Activated CD4-positive, alpha-beta T cell treated with anti-CD3 and anti-CD28 coated beads, Interleukin-2, Interleukin-4, amounts not matched to agents 100 ng/mL and 50 ng/mL, durations not matched to agents 16 hours and 8 hours (primary cell): ENCODE data around the gene CAD.
A peak's percentile ranks its signal among the peaks of the same experiment; 100 is the strongest.

Source experiments
- DNase-seq: peaks from one replicate; pipeline ENCODE4 v3.0.0-alpha.2; 2020; ENCODE audit warnings: low spot score

Gene CAD

GRCh38 chr2:27225526-27225925 lies 8.4 kb downstream of the CAD start:
- no peak for DNase-seq

DNA sequence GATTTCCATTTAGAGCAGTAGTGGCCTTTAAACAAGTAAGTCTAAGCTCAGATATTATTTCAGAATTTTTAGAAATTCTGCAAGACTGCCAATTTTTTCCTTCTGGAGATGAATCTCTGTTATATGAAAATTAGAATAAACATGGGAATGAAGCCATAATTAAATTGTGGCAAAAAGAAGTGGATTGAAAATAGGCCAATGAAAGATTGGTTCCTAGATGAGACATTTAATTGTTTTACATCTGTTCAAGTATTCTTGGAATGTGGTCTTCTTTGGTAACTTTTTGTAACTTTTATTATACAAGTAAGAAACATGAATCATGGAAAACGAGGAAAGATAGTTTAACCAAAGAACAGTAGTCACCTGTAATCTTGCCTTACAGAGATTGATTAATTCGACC lies 10.3 kb downstream of the CAD start:
- no peak for DNase-seq

- no peak for DNase-seq
Observed at GRCh38 chr2:27231921-27232320, 14.8 kb downstream of the CAD start.

- DNase-seq: no peak
Observed at GRCh38 chr2:27233341-27233740, 16.2 kb downstream of the CAD start.

GRCh38 chr2:27236136-27236535 lies 19.0 kb downstream of the CAD start:
- no peak for DNase-seq

- DNase-seq: no peak
Observed at GRCh38 chr2:27236626-27237025, 19.5 kb downstream of the CAD start.

DNA sequence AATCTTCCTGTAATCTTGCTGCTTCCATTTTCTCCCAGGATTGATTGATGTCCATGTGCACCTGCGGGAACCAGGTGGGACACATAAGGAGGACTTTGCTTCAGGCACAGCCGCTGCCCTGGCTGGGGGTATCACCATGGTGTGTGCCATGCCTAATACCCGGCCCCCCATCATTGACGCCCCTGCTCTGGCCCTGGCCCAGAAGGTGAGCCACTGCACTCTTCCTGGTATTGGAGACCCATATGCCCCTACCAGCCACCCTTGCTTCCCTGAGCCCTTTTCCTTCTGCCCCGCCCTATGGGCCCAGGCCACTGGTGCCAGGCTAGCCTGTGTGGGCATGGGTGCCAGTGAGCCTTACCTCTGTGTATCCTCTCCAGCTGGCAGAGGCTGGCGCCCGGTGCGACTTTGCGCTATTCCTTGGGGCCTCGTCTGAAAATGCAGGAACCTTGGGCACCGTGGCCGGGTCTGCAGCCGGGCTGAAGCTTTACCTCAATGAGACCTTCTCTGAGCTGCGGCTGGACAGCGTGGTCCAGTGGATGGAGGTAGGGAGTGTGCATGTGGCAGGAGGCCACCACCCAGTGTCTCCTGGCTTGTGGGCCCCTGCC lies 20.3 kb downstream of the CAD start:
- DNase-seq: no peak

- no peak for DNase-seq
Observed at GRCh38 chr2:27238976-27239375, 21.8 kb downstream of the CAD start.

DNA sequence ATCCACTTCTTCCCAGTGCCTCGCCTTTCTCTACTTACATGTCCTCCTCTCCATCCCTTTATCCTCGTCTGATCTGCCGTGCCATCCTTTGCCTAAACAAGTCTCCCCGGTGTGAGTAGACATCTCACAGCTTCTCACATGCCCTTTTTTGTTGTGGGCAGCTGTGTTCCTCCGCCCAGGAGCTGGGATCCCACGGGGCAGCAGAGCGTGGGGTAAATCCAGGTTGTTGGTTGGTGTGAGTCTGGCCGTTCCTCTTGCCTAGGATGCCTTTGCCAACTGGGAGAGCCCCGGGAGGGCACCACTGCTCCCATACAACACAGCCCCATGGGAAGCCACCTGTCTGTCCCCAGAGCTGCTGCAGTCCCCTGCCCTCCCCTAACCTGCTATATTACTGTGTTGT lies 23.2 kb downstream of the CAD start:
- no peak for DNase-seq

DNA sequence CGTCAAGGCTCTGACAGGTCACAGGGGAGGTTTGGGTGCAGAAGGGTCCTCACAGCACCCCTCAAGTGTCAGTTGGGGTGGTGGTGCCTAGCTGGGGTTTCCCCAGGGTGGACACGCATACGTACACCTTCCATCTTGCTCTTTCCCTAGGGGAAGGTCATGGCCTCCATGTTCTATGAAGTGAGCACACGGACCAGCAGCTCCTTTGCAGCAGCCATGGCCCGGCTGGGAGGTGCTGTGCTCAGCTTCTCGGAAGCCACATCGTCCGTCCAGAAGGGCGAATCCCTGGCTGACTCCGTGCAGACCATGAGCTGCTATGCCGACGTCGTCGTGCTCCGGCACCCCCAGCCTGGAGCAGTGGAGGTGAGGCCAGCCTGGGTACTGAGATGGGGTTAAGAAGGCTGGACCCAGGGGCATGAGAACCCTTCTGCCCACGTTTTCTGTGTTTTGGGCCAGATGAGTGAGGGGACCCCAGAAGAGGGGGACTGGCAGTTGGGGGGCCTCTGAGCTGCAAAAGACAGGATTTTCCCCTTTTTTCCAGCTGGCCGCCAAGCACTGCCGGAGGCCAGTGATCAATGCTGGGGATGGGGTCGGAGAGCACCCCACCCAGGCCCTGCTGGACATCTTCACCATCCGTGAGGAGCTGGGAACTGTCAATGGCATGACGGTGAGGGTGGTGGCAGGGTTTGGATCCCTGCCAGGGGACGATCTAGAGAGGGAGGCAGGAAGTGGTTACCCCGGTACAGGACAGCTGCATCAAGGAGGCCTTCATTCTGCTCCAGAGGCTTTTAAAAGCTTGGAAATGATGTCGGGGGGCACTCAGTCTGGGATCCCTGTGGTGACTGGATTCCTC lies 24.8 kb downstream of the CAD start:
- DNase-seq: no peak

GRCh38 chr2:27242614-27242951 lies 25.4 kb downstream of the CAD start:
- DNase-seq: no peak

DNA sequence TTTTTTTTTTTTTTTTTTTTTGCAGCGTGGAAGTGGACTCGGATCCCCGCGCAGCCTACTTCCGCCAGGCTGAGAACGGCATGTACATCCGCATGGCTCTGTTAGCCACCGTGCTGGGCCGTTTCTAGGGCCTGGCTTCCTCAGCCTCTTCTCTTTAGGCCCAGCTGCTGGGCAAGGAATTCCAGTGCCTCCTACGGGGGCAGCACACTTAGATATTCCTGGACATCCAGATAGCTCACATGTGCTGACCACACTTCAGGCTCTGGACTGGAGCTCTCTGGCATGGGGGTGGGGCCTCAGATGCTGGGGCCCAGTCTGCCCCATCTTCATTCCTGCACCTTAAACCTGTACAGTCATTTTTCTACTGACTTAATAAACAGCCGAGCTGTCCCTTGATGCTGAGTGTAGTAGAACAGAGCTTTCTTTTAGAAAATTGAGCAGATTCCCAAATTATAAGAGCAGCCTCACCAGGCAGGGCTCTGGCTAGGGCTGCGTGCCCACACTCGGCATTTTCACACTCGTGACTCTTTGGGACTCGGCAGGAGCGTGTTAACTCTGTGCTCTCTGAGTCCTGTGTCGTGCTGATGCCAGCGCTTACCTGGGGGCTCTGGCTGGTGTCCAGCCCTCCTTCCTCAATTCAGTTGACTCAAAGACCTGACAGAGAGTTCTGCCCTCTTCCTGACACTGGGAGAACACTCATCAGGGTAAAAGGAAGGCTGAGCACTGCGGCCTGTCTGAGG lies 26.4 kb downstream of the CAD start:
- no peak for DNase-seq

GRCh38 chr2:27245116-27245515 lies 27.9 kb downstream of the CAD start:
- DNase-seq: no peak

- no peak for DNase-seq
Observed at GRCh38 chr2:27245626-27246025, 28.5 kb downstream of the CAD start.

- DNase-seq: no peak
Observed at GRCh38 chr2:27247893-27248292, 30.7 kb downstream of the CAD start.

- no peak for DNase-seq
Observed at GRCh38 chr2:27249159-27249890, 32.2 kb downstream of the CAD start.

DNA sequence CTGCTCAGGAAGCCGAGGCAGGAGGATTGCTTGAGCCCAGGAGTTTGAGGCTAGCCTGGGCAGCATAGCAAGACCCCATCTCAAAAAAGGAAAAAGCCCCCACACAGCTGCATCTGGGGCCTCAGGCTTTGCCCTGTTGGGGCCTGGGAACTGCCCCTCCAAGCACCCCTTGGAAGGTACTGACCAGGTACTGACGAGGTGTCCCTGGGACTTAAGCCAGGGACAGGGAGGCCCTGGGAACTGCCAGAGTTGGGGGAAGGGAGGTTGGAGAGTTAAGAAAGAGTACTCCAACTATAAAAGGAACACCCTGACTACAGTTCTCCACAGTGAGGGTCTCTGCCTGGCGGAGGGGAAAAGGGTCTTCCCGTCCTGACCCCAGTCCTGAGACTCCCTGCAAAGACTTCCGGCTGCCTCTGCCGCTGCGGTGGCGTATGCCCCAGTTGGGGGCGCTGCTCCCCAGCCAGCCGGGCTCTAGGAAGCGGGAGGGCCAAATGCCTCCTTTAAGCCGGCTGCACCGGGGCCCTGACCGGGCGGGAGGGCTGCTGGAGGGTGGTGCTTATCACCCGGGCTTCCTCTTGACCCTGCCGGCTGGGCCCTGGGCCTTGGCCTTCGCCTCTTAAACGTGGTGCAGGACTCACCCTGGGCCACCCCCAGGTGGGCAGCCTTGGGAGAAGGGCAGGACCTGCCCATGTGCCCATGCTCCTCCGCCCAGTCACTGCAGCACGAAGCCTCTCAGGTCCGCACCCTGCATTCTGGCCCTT lies 32.9 kb downstream of the CAD start:
- peak; percentile 50 for DNase-seq

GRCh38 chr2:27250652-27251379 lies 33.6 kb downstream of the CAD start:
- no peak for DNase-seq

- no peak for DNase-seq
Observed at GRCh38 chr2:27251766-27252165, 34.6 kb downstream of the CAD start.

DNA sequence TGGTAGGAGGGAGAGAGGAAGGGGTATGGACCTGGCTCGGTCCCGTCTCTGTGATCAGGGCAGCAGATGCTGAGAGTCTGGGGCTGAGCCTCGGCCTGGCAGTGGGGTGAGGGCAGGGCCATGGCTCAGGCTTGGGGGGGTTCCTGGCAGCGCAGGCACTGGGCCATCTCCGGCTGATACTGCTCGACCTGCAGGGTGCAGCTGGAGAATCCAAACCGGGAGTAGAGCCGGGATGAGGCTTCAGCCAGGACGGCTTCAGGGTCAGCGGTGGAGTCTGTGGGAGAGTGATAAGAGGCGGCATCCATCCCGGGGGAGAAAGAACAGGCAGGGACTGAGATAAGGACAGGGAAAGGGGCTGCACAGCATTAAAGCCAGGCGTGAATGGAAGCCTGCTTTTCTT lies 38.0 kb downstream of the CAD start:
- no peak for DNase-seq

DNA sequence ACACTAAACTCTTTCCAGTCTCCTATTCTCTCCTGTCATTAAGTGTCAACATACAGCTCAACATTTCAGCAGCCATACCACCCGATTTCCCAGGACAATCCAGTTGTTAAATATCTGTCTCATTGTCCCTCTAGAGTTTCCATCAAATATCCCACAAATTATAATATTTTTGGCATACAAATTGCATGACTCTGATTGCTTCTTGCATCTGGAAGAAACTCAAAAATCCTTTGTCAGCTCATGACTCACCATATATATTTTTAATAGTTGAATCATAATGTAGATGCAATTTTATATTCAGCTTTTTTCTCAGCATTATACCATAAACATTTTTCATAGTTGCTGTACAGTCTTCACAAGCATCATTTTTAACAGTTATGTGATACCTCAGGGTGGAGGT lies 38.5 kb downstream of the CAD start:
- no peak for DNase-seq
